Keratinocyte (primary cell): ENCODE data around the gene CC2D2B. TPM values are rescaled to one million over a fixed set of nuclear protein-coding genes. Genes with fewer than 3 reads are reported as not detected.
"Not testable (repeated sequence)": the region's sequence is repeated elsewhere in the genome, so short reads cannot be mapped to it uniquely, and the experiment has no call there.

Experiments
- DNase-seq: peaks from one replicate; pipeline ENCODE4 v3.0.0-alpha.2; 2011; ENCODE audit warnings: low read depth, missing footprints, low spot score
- FAIRE-seq: peaks from 2 replicates; lab custom pipeline; 2011; peaks lifted over from hg19 to GRCh38; lab: Jason Lieb, UNC
- H2AFZ ChIP-seq: 2 replicates; pipeline ENCODE4 v1.6.0; 2012; ENCODE audit warnings: low read length, control low read depth, inconsistent platforms; ENCODE audit not compliant: control insufficient read depth
- H3K27ac ChIP-seq: 2 replicates; pipeline ENCODE4 v1.5.1; 2011; ENCODE audit warnings: low read length; ENCODE audit not compliant: control insufficient read depth, insufficient read depth
- H3K27me3 ChIP-seq: 3 replicates; pipeline ENCODE4 v1.6.0; 2011; ENCODE audit warnings: low read length; ENCODE audit not compliant: control insufficient read depth, insufficient read depth; ENCODE audit errors: extremely low read depth
- H3K36me3 ChIP-seq, 2 experiments: 2 replicates in 1 of 2; 3 replicates in 1 of 2; pipeline ENCODE4 v1.5.1; 2011; ENCODE audit warnings: low read length in 2 of 2, mild to moderate bottlenecking in 1 of 2; ENCODE audit not compliant: control insufficient read depth in 2 of 2, insufficient read depth in 2 of 2; ENCODE audit errors: extremely low read depth in 1 of 2
- H3K4me1 ChIP-seq: 3 replicates; pipeline ENCODE4 v1.5.1; 2011; ENCODE audit warnings: low read length; ENCODE audit not compliant: control insufficient read depth, insufficient read depth; ENCODE audit errors: extremely low read depth
- H3K4me2 ChIP-seq: 3 replicates; pipeline ENCODE4 v1.6.0; 2011; ENCODE audit warnings: low read depth, low read length; ENCODE audit not compliant: control insufficient read depth, insufficient read depth; ENCODE audit errors: extremely low read depth
- H3K4me3 ChIP-seq, 3 experiments: fragments of 200-600 bp in 1 of 3; sonication (generic) in 1 of 3; 2 replicates in 2 of 3; 3 replicates in 1 of 3; pipeline ENCODE4 v1.5.1; 2011 to 2016; ENCODE audit warnings: low read length in 3 of 3, mild to moderate bottlenecking in 3 of 3, control low read depth in 2 of 3, inconsistent platforms in 1 of 3, low read depth in 1 of 3, mixed read lengths in 1 of 3, mixed run types in 1 of 3, moderate library complexity in 1 of 3; ENCODE audit not compliant: control insufficient read depth in 2 of 3, insufficient read depth in 2 of 3; ENCODE audit errors: extremely low read depth in 1 of 3
- H3K79me2 ChIP-seq: 2 replicates; pipeline ENCODE4 v1.6.0; 2012; ENCODE audit warnings: low read length; ENCODE audit not compliant: control insufficient read depth, insufficient read depth
- H3K9ac ChIP-seq: 3 replicates; pipeline ENCODE4 v1.6.0; 2011; ENCODE audit warnings: low read length; ENCODE audit not compliant: control insufficient read depth, insufficient read depth; ENCODE audit errors: extremely low read depth
- H3K9me1 ChIP-seq: 3 replicates; pipeline ENCODE4 v1.6.0; 2011; ENCODE audit warnings: low read length; ENCODE audit not compliant: control insufficient read depth, insufficient read depth; ENCODE audit errors: extremely low read depth
- H3K9me3 ChIP-seq: 2 replicates; pipeline ENCODE4 v1.5.1; 2012; ENCODE audit warnings: low read depth, low read length; ENCODE audit not compliant: control insufficient read depth
- H4K20me1 ChIP-seq: 3 replicates; pipeline ENCODE4 v1.6.0; 2011; ENCODE audit warnings: low read length; ENCODE audit not compliant: control insufficient read depth, insufficient read depth; ENCODE audit errors: extremely low read depth
- EZH2 ChIP-seq: IDR thresholded peaks from one replicate; pipeline ENCODE4 v1.6.1; 2012; ENCODE audit warnings: inconsistent platforms, mild to moderate bottlenecking, low read length, moderate library complexity
- dilution Hi-C: fragments of 300-500 bp; cut with MboI; formaldehyde crosslinking; loops from one replicate; pipeline ENCODE4 v1.7.0; 2020; ENCODE audit warnings: low sequenced_read_pairs; ENCODE audit not compliant: extremely low pct_ligation_motif_present
- polyA plus RNA-seq, 5 experiments: library from polyadenylated mRNA; depleted of rRNA in 3 of 5; stranded (reverse) in 3 of 5; stranded (forward) in 1 of 5; unstranded in 1 of 5; fragments of >200 nt; gene quantifications; 1 replicate in 1 of 5; 2 replicates in 3 of 5; 3 replicates in 1 of 5; pipeline versions ENCODE4 v1.2.1 to v1.2.3, GENCODE V29; 2011 to 2012; ENCODE audit warnings: missing spikeins in 2 of 5, low read depth in 1 of 5, low replicate concordance in 1 of 5
- TF ChIP-seq, protein P1 (sequence below), 3 experiments: IDR thresholded peaks in 1 of 3; conservative IDR thresholded peaks in 1 of 3; optimal IDR thresholded peaks in 1 of 3; 2 replicates in 2 of 3; 3 replicates in 1 of 3; pipeline versions ENCODE3 to v1.5.1; 2011; ENCODE audit warnings: low read length in 3 of 3, mild to moderate bottlenecking in 3 of 3, moderate library complexity in 2 of 3, control low read depth in 1 of 3, inconsistent platforms in 1 of 3; ENCODE audit not compliant: insufficient read depth in 2 of 3; ENCODE audit errors: extremely low read depth in 1 of 3

CC2D2B gene
- polyA plus RNA-seq, 1 donor (not counting 4 experiments of a cell fraction or from before 2014, with no cell fraction given) = 0.10 TPM

DNA sequence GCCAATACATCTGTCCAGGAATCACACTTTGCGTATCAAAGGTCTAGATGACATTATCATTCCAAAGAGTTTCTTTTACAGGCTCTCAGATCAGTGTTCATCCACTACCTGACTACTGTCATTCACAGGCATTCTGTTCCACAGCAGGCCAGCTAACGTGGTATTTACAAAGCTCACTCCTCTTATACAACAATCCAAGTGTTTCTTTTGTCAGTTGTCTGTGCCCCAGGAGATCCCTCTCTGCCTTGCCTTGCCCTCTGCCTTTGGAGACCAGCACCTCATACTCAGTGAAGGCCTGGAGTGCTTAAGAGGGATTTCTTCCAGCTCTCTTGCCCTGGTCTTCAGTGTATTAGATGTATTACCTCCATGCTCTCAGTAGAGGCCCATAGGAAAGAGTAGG is 34.6 kb upstream of the CC2D2B start:
- no peaks in the 10 kb centered on the region for H3K9me1 ChIP-seq
- H3K27me3 ChIP-seq = no peaks in the 10 kb centered on the region
- no peak overlapping the region for H2AFZ ChIP-seq
- no peak overlapping the region for H3K4me2 ChIP-seq
- H3K9ac ChIP-seq = no peak overlapping the region
- FAIRE-seq (no peak), DNase-seq (no peak)
- no peaks in the 10 kb centered on the region for H3K36me3 ChIP-seq
- H3K79me2 ChIP-seq = no peaks in the 10 kb centered on the region
- H3K9me3 ChIP-seq = no peaks in the 10 kb centered on the region
- H4K20me1 ChIP-seq = no peaks in the 10 kb centered on the region
- dilution Hi-C loops = no loop called here
- no peak for TF ChIP-seq EZH2
- TF ChIP-seq, protein P1, sequence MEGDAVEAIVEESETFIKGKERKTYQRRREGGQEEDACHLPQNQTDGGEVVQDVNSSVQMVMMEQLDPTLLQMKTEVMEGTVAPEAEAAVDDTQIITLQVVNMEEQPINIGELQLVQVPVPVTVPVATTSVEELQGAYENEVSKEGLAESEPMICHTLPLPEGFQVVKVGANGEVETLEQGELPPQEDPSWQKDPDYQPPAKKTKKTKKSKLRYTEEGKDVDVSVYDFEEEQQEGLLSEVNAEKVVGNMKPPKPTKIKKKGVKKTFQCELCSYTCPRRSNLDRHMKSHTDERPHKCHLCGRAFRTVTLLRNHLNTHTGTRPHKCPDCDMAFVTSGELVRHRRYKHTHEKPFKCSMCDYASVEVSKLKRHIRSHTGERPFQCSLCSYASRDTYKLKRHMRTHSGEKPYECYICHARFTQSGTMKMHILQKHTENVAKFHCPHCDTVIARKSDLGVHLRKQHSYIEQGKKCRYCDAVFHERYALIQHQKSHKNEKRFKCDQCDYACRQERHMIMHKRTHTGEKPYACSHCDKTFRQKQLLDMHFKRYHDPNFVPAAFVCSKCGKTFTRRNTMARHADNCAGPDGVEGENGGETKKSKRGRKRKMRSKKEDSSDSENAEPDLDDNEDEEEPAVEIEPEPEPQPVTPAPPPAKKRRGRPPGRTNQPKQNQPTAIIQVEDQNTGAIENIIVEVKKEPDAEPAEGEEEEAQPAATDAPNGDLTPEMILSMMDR (optimal IDR thresholded peaks at IDR 0.05 in 1 of 3, IDR thresholded peaks at IDR 0.05 in 1 of 3, conservative IDR thresholded peaks at IDR 0.05 in 1 of 3; ENCODE audit: extremely low read depth in 1 of 3, insufficient read depth in 2 of 3, low read length in 3 of 3) = no peak
- H3K4me3 ChIP-seq = no peak overlapping the region
- no peak overlapping the region for H3K27ac ChIP-seq
- no peaks in the 10 kb centered on the region for H3K4me1 ChIP-seq

DNA sequence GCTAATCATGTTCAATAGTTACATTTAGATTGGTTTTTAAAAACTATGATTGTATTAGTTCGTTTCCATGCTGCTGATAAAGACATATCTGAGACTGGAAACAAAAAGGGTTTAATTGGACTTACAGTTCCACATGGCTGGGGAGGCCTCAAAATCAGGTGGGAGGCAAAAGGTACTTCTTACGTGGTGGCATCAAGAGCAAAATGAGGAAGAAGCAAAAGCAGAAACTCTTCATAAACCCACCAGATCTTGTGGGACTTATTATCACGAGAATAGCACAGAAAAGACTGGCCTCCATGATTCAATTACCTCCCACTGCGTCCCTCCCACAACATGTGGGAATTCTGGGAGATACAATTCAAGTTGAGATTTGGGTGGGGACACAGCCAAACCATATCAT is 34.1 kb upstream of the CC2D2B start:
- H3K27ac ChIP-seq = no peak overlapping the region
- dilution Hi-C loops = no loop called here
- H3K9ac ChIP-seq = no peak overlapping the region
- H3K4me1 ChIP-seq = no peaks in the 10 kb centered on the region
- no peak overlapping the region for H3K4me2 ChIP-seq
- FAIRE-seq (no peak), DNase-seq (no peak)
- TF ChIP-seq, protein P1 (optimal IDR thresholded peaks at IDR 0.05 in 1 of 3, IDR thresholded peaks at IDR 0.05 in 1 of 3, conservative IDR thresholded peaks at IDR 0.05 in 1 of 3; ENCODE audit: extremely low read depth in 1 of 3, insufficient read depth in 2 of 3, low read length in 3 of 3) = no peak
- TF ChIP-seq EZH2 = no peak
- H2AFZ ChIP-seq = no peak overlapping the region
- no peaks in the 10 kb centered on the region for H4K20me1 ChIP-seq
- H3K27me3 ChIP-seq = no peaks in the 10 kb centered on the region
- H3K9me1 ChIP-seq = no peaks in the 10 kb centered on the region
- no peak overlapping the region for H3K4me3 ChIP-seq
- no peaks in the 10 kb centered on the region for H3K36me3 ChIP-seq
- no peaks in the 10 kb centered on the region for H3K9me3 ChIP-seq
- H3K79me2 ChIP-seq = no peaks in the 10 kb centered on the region

DNA sequence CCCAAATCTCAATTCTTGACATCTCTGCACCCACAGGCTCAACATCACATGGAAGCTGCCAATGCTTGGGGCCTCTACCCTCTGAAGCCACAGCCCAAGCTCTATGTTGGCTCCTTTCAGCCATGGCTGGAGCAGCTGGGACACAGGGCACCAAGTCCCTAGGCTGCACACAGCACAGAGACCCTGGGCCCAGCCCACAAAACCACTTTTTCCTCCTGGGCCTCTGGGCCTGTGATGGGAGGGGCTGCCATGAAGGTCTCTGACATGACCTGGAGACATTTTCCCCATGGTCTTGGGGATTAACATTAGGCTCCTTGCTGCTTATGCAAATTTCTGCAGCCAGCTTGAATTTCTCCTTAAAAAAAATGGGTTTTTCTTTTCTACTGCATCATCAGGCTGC is 33.0 kb upstream of the CC2D2B start:
- H3K4me2 ChIP-seq, H3K36me3 ChIP-seq, H3K27ac ChIP-seq, H2AFZ ChIP-seq, H3K79me2 ChIP-seq, DNase-seq, H4K20me1 ChIP-seq, H3K9me1 ChIP-seq, H3K9ac ChIP-seq, H3K27me3 ChIP-seq, dilution Hi-C loops, FAIRE-seq, H3K4me3 ChIP-seq, H3K9me3 ChIP-seq, H3K4me1 ChIP-seq: not testable (repeated sequence)
